ENCODE data around the gene DLG2. TPM values are rescaled to one million over a fixed set of nuclear protein-coding genes. Genes with fewer than 3 reads are reported as not detected.

DLG2 gene
- total and polyA plus RNA-seq, 2 of the 4 experiments (the other 2 are of a cell fraction), result 0.31 to 0.36 TPM

DNA sequence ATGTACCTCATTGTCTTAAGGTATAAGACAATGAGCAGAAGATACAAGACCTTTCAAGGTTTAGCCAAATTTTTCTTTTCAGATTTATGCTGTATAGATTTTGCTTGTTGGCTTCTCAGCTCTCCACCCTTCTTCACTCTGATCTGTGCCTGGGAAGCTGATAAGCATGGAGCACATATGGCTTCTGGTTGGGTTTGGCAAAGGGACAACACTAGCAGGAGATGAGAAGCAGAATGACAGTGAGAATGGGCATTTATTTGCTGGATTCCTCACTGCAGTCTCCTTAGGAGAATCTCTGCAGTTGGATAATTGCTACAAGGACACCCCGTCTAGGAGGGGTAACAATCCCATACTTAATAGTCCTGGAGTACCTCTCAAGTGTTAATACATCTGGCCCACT, 1866.2 kb downstream of the DLG2 start:
- H3K23ac ChIP-seq (ENCODE audit: low read depth, low read length), result no peak overlapping the region
- H4K91ac ChIP-seq (ENCODE audit: insufficient read depth, low read depth, low read length), result no peak overlapping the region
- no peak overlapping the region for H2AK9ac ChIP-seq (replicated peaks; ENCODE audit: low read depth, low read length, poor library complexity)
- dilution Hi-C loops (cut with HindIII; ENCODE audit: low sequenced_read_pairs, unreplicated experiment), result no loop called here
- H3K18ac ChIP-seq (ENCODE audit: low read depth, low read length), result no peak overlapping the region
- no peak overlapping the region for H3K27ac ChIP-seq (ENCODE audit: insufficient read depth, low read length)
- CTCF ChIA-PET, result no interaction called here
- H3K4me1 ChIP-seq (ENCODE audit: control insufficient read depth, insufficient read depth, low read length), result no peaks in the 10 kb centered on the region
- H4K20me1 ChIP-seq (ENCODE audit: insufficient read depth, low read length), result no peaks in the 10 kb centered on the region
- no peak overlapping the region for H3K56ac ChIP-seq (ENCODE audit: extremely low read depth, insufficient read depth, low read length)
- no peak overlapping the region for H3K9ac ChIP-seq (ENCODE audit: low read depth, low read length)
- H3K4me2 ChIP-seq (ENCODE audit: low read depth, low read length), result no peak overlapping the region
- H3K79me1 ChIP-seq (ENCODE audit: low read depth in 1 of 2, low read length in 2 of 2), result no peaks in the 10 kb centered on the region
- in situ Hi-C loops (cut with MboI; ENCODE audit: low sequenced_read_pairs), result no loop called here
- no peak overlapping the region for H2BK5ac ChIP-seq (ENCODE audit: low read depth, low read length, poor library complexity, severe bottlenecking)
- no TSS peak for BruUV-seq (replicated peaks)
- no peak overlapping the region for H2AFZ ChIP-seq (replicated peaks; ENCODE audit: low read length, poor library complexity)
- no peak for DNase-seq
- H2AK5ac ChIP-seq (ENCODE audit: low read depth, low read length), result no peak overlapping the region
- no peak overlapping the region for H4K5ac ChIP-seq (ENCODE audit: low read depth, low read length)
- WGBS, 2 experiments (ENCODE audit: extremely low coverage in 2 of 2, insufficient read length in 1 of 2), result no CpG with 5 or more reads among the region's 1 CpG
- H2BK15ac ChIP-seq (ENCODE audit: low read depth, low read length), result no peak overlapping the region
- H3K27me3 ChIP-seq (ENCODE audit: control insufficient read depth, insufficient read depth, low read length), result no peaks in the 10 kb centered on the region
- no peaks in the 10 kb centered on the region for H3K9me3 ChIP-seq (ENCODE audit: control insufficient read depth, insufficient read depth, low read length)
- H3K36me3 ChIP-seq (ENCODE audit: control insufficient read depth, insufficient read depth, low read length), result no peaks in the 10 kb centered on the region
- no peak overlapping the region for H4K8ac ChIP-seq (ENCODE audit: low read depth in 2 of 2, low read length in 2 of 2)
- intact Hi-C loops (cut with micrococcal nuclease), result no loop called here
- H3K4ac ChIP-seq (ENCODE audit: low read depth, low read length), result no peak overlapping the region
- no peak overlapping the region for H2BK20ac ChIP-seq (ENCODE audit: low read depth, low read length)
- no peak for TF ChIP-seq RFX5 (IDR thresholded peaks at IDR 0.05; ENCODE audit: low read depth, low read length)
- TF ChIP-seq RAD21 (IDR thresholded peaks at IDR 0.05; ENCODE audit: low read length), result no peak
- TF ChIP-seq, protein P1, sequence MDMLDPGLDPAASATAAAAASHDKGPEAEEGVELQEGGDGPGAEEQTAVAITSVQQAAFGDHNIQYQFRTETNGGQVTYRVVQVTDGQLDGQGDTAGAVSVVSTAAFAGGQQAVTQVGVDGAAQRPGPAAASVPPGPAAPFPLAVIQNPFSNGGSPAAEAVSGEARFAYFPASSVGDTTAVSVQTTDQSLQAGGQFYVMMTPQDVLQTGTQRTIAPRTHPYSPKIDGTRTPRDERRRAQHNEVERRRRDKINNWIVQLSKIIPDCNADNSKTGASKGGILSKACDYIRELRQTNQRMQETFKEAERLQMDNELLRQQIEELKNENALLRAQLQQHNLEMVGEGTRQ (IDR thresholded peaks at IDR 0.05; ENCODE audit: low read depth, low read length), result no peak
- TF ChIP-seq RCOR1 (IDR thresholded peaks at IDR 0.05; ENCODE audit: insufficient replicate concordance, low read length), result no peak
- TF ChIP-seq MAFK (IDR thresholded peaks at IDR 0.05; ENCODE audit: low read depth, low read length), result no peak
- TF ChIP-seq BHLHE40 (IDR thresholded peaks at IDR 0.05; ENCODE audit: low read depth, low read length), result no peak
- TF ChIP-seq, protein P2, sequence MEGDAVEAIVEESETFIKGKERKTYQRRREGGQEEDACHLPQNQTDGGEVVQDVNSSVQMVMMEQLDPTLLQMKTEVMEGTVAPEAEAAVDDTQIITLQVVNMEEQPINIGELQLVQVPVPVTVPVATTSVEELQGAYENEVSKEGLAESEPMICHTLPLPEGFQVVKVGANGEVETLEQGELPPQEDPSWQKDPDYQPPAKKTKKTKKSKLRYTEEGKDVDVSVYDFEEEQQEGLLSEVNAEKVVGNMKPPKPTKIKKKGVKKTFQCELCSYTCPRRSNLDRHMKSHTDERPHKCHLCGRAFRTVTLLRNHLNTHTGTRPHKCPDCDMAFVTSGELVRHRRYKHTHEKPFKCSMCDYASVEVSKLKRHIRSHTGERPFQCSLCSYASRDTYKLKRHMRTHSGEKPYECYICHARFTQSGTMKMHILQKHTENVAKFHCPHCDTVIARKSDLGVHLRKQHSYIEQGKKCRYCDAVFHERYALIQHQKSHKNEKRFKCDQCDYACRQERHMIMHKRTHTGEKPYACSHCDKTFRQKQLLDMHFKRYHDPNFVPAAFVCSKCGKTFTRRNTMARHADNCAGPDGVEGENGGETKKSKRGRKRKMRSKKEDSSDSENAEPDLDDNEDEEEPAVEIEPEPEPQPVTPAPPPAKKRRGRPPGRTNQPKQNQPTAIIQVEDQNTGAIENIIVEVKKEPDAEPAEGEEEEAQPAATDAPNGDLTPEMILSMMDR (conservative IDR thresholded peaks at IDR 0.05; ENCODE audit: low read depth, low read length), result no peak
- TF ChIP-seq FOS (IDR thresholded peaks at IDR 0.05; ENCODE audit: low read depth, low read length), result no peak
- no peak for TF ChIP-seq CHD1 (IDR thresholded peaks at IDR 0.05; ENCODE audit: low read depth, low read length)
- TF ChIP-seq POLR2A (IDR thresholded peaks at IDR 0.05; ENCODE audit: low read depth, low read length), result no peak
- TF ChIP-seq SMC3 (IDR thresholded peaks at IDR 0.05; ENCODE audit: low read depth, low read length), result no peak
- no peak for TF ChIP-seq ELK1 (IDR thresholded peaks at IDR 0.05; ENCODE audit: borderline replicate concordance, low read depth, low read length)
- no peak for TF ChIP-seq CEBPB (IDR thresholded peaks at IDR 0.05; ENCODE audit: low read depth, low read length)
- TF ChIP-seq MXI1 (IDR thresholded peaks at IDR 0.05; ENCODE audit: borderline replicate concordance, low read depth, low read length), result no peak
- TF ChIP-seq MAZ (IDR thresholded peaks at IDR 0.05; ENCODE audit: borderline replicate concordance, low read depth, low read length), result no peak
- no peak for TF ChIP-seq NFE2L2 (IDR thresholded peaks at IDR 0.05; ENCODE audit: low read depth, low read length)
- POLR2A ChIA-PET (ENCODE audit: unreplicated experiment), result no interaction called here
- H2BK120ac ChIP-seq (ENCODE audit: low read depth, low read length), result no peak overlapping the region
- ATAC-seq (ENCODE audit: low read depth), result no peak
- H3K14ac ChIP-seq (replicated peaks; ENCODE audit: low read depth, low read length), result no peak overlapping the region
- H3K4me3 ChIP-seq (ENCODE audit: insufficient read depth, low read depth, low read length), result no peak overlapping the region
- H3K9me1 ChIP-seq (ENCODE audit: insufficient read depth, low read length), result no peaks in the 10 kb centered on the region

Measured in IMR-90 (cell line).